ENCODE data around the gene MMS22L. TPM values are rescaled to one million over a fixed set of nuclear protein-coding genes. Genes with fewer than 3 reads are reported as not detected.

The MMS22L gene
- total RNA-seq, 1 donor from 2014 or later: 19.9 TPM

DNA sequence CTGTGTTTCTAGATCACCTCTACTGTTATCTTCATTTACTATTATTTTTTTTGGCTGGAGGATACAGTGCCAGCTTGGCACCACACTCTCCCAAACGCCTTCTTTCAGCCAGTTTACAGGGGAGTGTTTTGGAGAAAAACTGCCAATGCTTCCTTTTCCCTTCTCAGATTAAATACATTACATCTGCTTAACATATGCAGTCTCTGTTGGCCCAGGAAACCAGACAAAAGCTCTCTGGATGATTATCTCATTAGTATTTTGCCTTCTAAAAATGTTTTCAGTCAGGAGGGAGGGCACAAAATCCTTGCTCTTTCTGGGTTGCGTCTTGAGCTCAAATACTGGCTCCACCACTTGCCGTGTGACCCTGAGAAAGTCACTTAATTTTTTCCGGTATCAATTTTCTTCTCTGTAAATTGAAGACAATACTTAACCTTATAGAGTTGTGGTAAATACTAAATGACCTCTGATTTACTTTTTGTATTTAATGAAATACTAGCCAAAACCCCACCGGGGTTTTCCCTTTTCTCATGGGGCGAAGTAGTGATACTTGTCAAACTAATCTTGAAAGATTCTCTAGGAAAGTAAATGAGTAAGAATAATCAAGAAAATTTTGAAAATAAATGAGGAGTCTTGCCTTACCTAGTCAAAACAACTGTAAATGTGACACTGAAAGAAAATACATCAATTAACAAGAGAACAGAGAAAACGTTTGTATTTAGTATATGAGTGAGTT lies 146.2 kb downstream of the MMS22L start:
- peak; percentile 44 for DNase-seq

DNA sequence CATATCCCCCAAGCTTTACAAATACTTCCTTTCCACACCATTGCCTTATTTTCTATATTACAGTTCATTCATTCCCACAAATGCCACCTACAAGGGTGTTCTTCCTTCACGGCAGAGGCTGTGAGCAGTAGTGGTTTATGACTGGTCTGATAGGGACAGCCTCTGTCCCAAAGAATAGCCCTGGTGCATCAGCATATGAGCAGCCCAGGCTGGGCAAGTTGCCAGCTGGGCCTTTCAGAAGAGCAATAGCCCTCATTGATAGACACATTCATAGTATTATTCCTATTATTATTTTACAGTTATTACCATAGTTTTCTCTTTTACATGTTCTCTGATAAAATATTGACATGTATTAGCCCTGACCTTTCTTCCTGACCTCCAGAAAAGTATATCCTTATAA lies 149.9 kb downstream of the MMS22L start:
- DNase-seq: no peak

GRCh38 chr6:97129106-97129505 lies 153.9 kb downstream of the MMS22L start:
- DNase-seq: no peak

DNA sequence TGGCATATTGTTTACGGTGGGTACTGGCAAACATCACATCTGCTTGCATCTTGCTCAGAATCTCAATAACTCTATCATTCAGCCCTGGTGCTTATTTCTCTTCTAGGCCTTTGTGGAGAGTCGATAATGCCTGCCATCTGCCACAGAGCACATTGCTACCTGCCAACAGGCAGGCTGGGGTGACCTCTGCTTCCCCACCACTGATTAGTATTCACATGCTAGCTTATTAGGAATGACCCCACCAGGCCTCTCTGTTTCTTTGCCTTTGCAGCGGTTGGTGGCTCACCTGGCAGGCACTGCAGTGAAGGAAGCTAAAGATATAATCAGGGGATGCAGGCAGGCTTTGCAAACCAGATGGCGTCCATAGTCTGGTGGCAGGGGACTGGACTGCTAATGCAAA lies 154.5 kb downstream of the MMS22L start:
- DNase-seq: no peak

DNA sequence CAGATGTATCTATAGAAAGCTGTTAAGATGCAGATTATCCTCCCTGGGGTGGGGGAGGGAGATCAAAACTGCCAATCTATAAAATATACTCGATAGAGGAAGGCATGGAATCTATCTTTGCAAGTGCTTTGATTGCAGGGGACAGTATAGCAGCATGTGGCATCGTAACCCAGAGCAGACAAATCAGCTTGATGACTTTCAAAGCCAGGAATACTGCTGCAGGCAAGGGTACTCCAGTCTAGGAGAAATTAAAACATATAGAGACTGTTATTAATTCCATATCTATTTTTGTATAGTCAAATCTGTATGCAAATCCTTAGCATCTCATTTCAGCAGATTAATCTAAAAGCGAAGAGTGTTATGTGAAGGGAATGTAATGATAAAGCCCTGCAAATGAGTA lies 159.4 kb downstream of the MMS22L start:
- no peak for DNase-seq

- no peak for DNase-seq
These were observed 159.9 kb downstream of the MMS22L start for GRCh38 chr6:97123112-97123511.

GRCh38 chr6:97120511-97120910 lies 162.5 kb downstream of the MMS22L start:
- no peak for DNase-seq

- no peak for DNase-seq
These were observed 168.4 kb downstream of the MMS22L start for GRCh38 chr6:97114645-97115044.

DNA sequence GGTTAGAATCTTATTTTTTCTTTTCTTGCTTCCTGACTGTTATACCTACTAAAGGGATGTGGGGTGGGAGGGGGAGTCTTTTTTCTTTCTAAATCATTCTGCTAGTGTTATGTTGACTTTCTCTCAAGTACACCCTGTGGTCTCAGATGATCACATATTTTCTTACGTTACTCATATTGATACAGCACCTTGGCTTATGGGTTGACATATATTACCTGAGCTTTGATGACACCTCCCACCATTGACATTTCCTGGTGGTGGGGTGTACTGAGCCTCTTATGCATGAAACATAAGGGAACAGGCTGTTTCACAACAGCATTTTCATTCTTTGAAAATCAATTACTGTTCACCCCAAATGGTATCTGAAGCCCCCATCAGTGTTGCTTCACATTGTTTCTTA lies 169.8 kb downstream of the MMS22L start:
- DNase-seq: no peak

DNA sequence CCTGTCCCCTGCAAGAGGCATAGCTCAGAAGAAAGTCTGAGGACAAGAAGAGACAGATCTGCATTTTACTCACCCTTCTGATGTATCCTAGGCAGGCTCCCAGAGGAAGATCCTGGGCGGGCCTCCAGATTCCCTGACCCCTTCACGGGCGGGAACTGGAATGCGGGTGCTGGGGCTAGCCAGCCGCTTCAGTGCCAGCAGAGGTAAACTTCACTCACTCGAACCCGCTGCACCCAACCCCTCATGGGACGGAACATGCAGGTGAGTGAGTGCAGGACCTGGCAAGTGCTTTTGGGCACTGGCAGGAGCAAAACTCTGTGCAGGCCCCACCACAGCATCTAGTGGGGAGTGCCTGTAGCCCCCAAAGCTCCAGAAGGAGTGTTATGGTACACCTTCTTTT lies 171.8 kb downstream of the MMS22L start:
- no peak for DNase-seq

GRCh38 chr6:97110626-97111025 lies 172.4 kb downstream of the MMS22L start:
- DNase-seq: no peak

DNA sequence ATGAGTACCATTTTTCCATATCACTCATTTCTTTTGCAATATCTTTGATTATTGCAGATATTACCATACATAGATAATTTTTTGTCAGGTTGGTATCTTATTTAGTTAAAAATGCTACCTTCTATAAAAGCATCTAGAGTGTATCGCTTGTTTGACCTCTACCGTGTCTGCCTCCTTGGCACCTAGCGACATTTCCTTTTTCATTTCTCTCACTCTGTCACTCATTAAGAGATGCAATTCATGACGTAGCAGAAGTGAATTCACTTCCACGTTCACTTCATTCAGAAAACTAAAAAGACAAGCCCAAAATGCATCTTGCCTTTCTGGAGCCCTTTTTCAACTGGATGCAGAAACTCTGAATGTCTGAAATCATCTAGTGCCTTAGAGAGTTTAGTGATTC lies 172.9 kb downstream of the MMS22L start:
- DNase-seq: no peak

GRCh38 chr6:97109444-97109843 lies 173.6 kb downstream of the MMS22L start:
- no peak for DNase-seq

DNA sequence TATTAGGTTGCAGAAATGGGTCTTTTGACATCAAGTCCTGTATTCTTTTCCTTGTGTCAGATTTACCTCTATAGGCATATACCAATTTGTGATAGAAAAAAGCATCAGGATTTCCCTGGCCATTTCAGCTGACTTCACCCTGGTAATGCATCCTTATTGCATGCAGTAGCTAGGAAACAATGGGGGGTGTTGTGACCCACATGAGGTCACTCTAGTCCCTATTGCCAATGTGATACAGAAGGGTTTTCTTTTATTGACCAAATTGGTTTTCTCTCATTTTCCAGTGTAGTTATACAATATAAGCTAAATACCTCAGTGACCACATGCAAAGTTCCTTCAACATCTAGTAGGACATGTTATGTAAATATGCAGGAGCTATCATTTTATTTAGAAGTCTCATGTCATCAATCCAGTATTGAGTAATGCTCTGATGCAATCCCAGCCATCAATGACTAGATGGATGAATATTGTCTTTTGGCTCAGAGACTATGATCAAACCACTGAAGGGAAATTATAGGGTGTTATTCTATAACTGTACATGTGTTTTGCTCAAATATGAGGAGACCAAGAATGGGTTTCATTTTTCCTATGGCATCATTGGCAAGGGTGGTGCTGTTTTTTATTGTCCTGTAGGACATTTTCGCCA lies 180.7 kb downstream of the MMS22L start:
- no peak for DNase-seq

GRCh38 chr6:97100696-97101095 lies 182.3 kb downstream of the MMS22L start:
- no peak for DNase-seq

DNA sequence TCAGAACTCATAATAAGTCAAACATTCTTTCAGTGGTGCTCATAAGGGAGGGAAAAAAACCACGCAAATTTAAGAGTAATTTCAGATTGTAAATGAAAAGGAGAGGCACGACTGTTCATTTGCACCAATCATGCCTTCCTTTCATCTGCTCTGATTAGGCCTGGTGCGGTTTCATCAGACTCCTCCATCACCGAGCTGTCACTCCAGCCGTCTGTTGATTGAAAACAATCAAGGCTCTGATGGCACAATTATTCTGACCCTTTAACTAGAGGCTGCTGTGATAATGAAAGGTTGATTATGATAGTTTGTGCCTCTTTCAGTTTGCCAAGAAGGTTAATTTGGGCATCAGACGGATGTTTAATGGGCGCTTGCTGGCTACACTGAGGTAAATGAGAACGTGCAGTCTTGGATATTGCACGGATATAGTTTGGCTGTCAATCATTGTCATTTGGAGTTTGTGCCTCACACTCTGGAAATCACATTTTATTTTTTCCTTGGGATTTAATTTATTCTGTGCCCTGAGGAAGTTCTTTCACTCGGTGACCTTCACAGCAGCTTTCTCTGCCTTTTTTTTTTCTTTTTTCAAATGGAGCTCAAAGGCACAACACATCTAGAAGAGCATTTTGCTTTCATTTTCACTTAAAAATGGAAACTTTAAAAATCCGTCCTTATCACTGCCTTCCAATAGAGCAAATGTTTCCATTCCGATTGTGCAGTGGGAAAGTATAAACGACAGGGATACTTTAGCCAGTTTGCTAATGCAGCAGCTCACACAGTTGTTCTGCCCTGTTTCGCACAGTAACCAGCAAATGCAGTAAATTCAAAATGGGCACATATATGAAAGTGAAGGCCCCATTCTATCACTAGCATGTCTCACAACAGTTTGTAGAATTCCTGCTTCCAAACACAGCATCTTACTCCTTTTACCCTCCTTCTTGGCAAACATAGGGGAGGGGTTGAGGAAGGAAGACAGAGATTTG lies 185.7 kb downstream of the MMS22L start:
- no peak for DNase-seq

GRCh38 chr6:97095311-97095850 lies 187.6 kb downstream of the MMS22L start:
- peak; percentile 70 for DNase-seq

DNA sequence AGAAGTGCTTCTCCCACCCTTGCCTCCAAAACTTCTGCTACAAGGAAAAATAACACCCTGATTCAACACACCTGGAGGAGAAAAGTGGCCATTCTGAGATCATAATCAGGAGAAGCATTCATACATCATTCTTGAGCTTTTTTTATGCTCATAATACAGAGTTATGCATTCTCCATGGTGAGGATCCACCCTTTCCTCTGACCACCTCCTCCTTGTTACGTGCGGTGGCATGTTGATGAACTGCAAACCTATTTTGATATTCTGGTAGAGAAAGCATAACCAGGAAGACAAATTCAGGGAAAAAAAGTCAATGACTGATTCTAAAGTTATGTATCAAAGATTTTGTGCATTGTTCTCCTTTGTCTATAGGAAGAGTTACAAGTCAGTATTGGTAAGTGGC lies 188.6 kb downstream of the MMS22L start:
- DNase-seq: no peak

- peak; percentile 45 for DNase-seq
These were observed 190.2 kb downstream of the MMS22L start for GRCh38 chr6:97092673-97093305.
